A673 (cell line): Measurements from ENCODE around the gene CSNK1G2. TPM values are rescaled to one million over a fixed set of nuclear protein-coding genes. Genes with fewer than 3 reads are reported as not detected.

Source experiments
- BruUV-seq: library from RNA; stranded (reverse); fragments of 400-500 nt; replicated peaks from 2 replicates; lab custom pipeline; 2021; lab: Mats Ljungman, UMichigan
- CTCF ChIA-PET: fragments of 300-600 bp; sonication (Branson Sonifier 250); formaldehyde crosslinking; loops from one replicate; lab custom pipeline; 2022; ENCODE audit warnings: antibody characterized with exemption; lab: Charles Lee
- POLR2A ChIA-PET: fragments of 300-600 bp; sonication (Branson Sonifier 250); formaldehyde crosslinking; loops from one replicate; lab custom pipeline; 2022; ENCODE audit warnings: antibody characterized with exemption; ENCODE audit not compliant: low non-redundant PET; lab: Charles Lee
- DNase-seq: peaks from one replicate; pipeline ENCODE4 v3.0.0-alpha.2; 2015; ENCODE audit warnings: low spot score
- H3K27ac ChIP-seq: fragments of 200-600 bp; sonication (generic); 2 replicates; pipeline ENCODE4 v1.5.1; 2016; ENCODE audit warnings: mixed run types, low read depth, mild to moderate bottlenecking, mixed read lengths, antibody characterized with exemption, low read length; ENCODE audit not compliant: poor library complexity, severe bottlenecking
- H3K27me3 ChIP-seq: fragments of 200-600 bp; sonication (generic); replicated peaks from 2 replicates; pipeline ENCODE4 v1.6.1; 2017; ENCODE audit warnings: mixed run types, low read depth, mild to moderate bottlenecking, mixed read lengths, antibody characterized with exemption, low read length; ENCODE audit not compliant: insufficient read depth, poor library complexity
- H3K36me3 ChIP-seq: fragments of 200-600 bp; sonication (generic); 2 replicates; pipeline ENCODE4 v1.6.1; 2016; ENCODE audit warnings: mixed run types, mild to moderate bottlenecking, mixed read lengths, antibody characterized with exemption, low read length; ENCODE audit not compliant: insufficient read depth, poor library complexity, severe bottlenecking
- H3K4me1 ChIP-seq: fragments of 200-600 bp; sonication (generic); 2 replicates; pipeline ENCODE4 v1.6.1; 2017; ENCODE audit warnings: mixed run types, mild to moderate bottlenecking, mixed read lengths, antibody characterized with exemption, low read length; ENCODE audit not compliant: insufficient read depth, poor library complexity, severe bottlenecking
- H3K4me3 ChIP-seq: fragments of 200-600 bp; sonication (generic); 2 replicates; pipeline ENCODE4 v1.5.1; 2016; ENCODE audit warnings: low read depth, mixed run types, mild to moderate bottlenecking, mixed read lengths, low read length; ENCODE audit not compliant: poor library complexity, severe bottlenecking
- H3K9me3 ChIP-seq: fragments of 200-600 bp; sonication (generic); 2 replicates; pipeline ENCODE4 v1.6.1; 2016; ENCODE audit warnings: mixed run types, low read depth, mild to moderate bottlenecking, mixed read lengths, antibody characterized with exemption, low read length; ENCODE audit not compliant: poor library complexity, severe bottlenecking
- EZH2 ChIP-seq: fragments of 200-600 bp; sonication (generic); IDR thresholded peaks from 2 replicates; pipeline ENCODE4 v1.6.1; 2017; ENCODE audit warnings: borderline replicate concordance, low read depth, mild to moderate bottlenecking, mixed read lengths, antibody characterized with exemption, low read length; ENCODE audit not compliant: poor library complexity, severe bottlenecking
- intact Hi-C: fragments of 100-400 bp; cut with micrococcal nuclease; formaldehyde crosslinking; loops from one replicate; pipeline ENCODE4 v1.10.0; 2022; ENCODE audit not compliant: unreplicated experiment
- total RNA-seq: library from RNA; stranded (reverse); gene quantifications from 2 replicates; pipeline ENCODE4 v1.2.3, GENCODE V29; 2021
- TF ChIP-seq, protein P1 (sequence below): fragments of 300-800, 200-600 bp; sonication (generic); conservative IDR thresholded peaks from 2 replicates; pipeline ENCODE4 v1.5.1; 2017; ENCODE audit warnings: low read depth, mild to moderate bottlenecking, antibody characterized with exemption, low read length, moderate library complexity, mixed read lengths

The CSNK1G2 gene
- total RNA-seq, 1 experiment from 2014 or later: 108 TPM

DNA sequence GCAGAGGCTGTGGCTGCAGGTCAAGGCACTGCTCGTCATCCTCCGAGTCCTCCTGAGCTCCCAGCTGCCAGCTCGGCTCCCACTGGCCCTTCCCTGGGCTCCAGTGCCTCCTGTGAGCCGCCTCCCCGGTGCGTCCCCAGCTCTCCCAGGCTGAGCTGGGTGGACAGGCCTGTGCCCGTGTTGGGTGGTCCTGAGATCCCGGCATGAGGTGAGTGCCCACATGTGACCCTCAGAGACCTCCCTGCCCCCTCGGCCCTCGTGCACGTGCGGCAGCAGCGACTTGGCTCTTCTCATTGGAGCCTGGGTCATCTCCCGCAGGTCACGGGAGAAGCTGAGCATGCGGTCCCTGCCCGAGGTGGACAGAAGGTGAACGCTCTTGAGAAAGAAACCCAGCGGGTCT lies 20.3 kb upstream of the CSNK1G2 start:
- Histone ChIP-seq H3K27ac (no peak overlapping the region), H3K4me3 (no peak overlapping the region), H3K9me3 (no peaks in the 10 kb centered on the region), H3K27me3 (no peaks in the 10 kb centered on the region), H3K4me1 (no peaks in the 10 kb centered on the region), H3K36me3 (peaks cover 47% of the 10 kb centered on the region)
- intact Hi-C loops: no loop called here
- BruUV-seq: no TSS peak
- no peak for DNase-seq
- ChIA-PET POLR2A (no interaction called here), CTCF (no interaction called here)
- no peak for TF ChIP-seq EZH2
- TF ChIP-seq, protein P1, sequence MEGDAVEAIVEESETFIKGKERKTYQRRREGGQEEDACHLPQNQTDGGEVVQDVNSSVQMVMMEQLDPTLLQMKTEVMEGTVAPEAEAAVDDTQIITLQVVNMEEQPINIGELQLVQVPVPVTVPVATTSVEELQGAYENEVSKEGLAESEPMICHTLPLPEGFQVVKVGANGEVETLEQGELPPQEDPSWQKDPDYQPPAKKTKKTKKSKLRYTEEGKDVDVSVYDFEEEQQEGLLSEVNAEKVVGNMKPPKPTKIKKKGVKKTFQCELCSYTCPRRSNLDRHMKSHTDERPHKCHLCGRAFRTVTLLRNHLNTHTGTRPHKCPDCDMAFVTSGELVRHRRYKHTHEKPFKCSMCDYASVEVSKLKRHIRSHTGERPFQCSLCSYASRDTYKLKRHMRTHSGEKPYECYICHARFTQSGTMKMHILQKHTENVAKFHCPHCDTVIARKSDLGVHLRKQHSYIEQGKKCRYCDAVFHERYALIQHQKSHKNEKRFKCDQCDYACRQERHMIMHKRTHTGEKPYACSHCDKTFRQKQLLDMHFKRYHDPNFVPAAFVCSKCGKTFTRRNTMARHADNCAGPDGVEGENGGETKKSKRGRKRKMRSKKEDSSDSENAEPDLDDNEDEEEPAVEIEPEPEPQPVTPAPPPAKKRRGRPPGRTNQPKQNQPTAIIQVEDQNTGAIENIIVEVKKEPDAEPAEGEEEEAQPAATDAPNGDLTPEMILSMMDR: no peak

DNA sequence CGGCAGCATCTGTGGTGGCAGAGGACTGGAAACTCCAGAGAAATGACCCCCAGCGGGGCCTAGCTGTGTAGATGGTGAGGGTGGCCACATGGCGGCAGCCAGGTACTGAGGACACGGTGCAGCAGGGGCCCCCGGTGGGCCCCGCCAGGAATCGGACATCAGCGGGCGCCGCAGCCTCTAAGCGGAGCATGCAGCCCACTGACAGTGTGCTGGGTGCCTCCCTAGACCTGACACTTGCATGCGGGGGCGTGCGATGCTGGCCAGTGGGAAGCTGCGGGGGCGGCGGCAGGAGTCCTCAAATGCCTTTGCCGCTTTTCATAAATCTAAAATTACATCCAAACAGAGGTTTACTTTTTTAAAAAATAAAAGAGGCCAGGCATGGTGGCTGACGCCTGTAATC lies 19.6 kb upstream of the CSNK1G2 start:
- H3K27me3 ChIP-seq: no peaks in the 10 kb centered on the region
- ChIA-PET CTCF (no interaction called here), POLR2A (no interaction called here)
- no peak for DNase-seq
- intact Hi-C loops: no loop called here
- peaks cover 47% of the 10 kb centered on the region for H3K36me3 ChIP-seq
- H3K4me1 ChIP-seq: no peaks in the 10 kb centered on the region
- no peak overlapping the region for H3K27ac ChIP-seq
- H3K9me3 ChIP-seq: no peaks in the 10 kb centered on the region
- no TSS peak for BruUV-seq
- no peak for TF ChIP-seq EZH2
- TF ChIP-seq, protein P1: no peak
- H3K4me3 ChIP-seq: no peak overlapping the region

DNA sequence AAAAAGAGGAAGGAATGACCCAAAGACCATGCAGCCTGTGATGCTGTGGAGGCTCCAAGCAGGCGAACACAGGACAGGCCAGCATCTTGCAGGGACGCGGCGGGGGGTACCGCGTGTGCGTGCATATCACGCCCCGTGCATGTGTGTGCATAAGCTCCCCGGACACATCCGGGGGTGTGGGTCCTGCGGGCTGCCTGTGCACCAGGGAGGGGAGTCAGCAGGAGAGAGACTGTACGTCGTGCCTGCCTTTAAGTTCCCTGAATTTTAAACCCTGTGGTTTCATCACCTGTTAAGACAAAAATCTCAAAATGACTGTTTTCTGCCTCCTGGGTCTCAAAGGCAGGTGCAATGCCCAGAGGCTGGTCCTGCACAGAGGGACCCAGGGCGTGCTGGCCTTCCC lies 19.1 kb upstream of the CSNK1G2 start:
- Histone ChIP-seq H3K36me3 (peaks cover 47% of the 10 kb centered on the region), H3K9me3 (no peaks in the 10 kb centered on the region), H3K27me3 (no peaks in the 10 kb centered on the region), H3K4me3 (no peak overlapping the region), H3K4me1 (no peaks in the 10 kb centered on the region), H3K27ac (no peak overlapping the region)
- POLR2A ChIA-PET: no interaction called here
- no peak for TF ChIP-seq EZH2
- TF ChIP-seq, protein P1: no peak
- DNase-seq: no peak
- intact Hi-C loops: no loop called here
- CTCF ChIA-PET: no interaction called here
- no TSS peak for BruUV-seq
